GM18907 (cell line): ENCODE data around the gene TFDP1.

Experiments
- ATAC-seq: cut with Tn5 transposase; IDR thresholded peaks from one replicate; pipeline ENCODE4 v1.9.1; 2021; ENCODE audit warnings: mild to moderate bottlenecking, moderate library complexity; ENCODE audit not compliant: unreplicated experiment

The TFDP1 gene

DNA sequence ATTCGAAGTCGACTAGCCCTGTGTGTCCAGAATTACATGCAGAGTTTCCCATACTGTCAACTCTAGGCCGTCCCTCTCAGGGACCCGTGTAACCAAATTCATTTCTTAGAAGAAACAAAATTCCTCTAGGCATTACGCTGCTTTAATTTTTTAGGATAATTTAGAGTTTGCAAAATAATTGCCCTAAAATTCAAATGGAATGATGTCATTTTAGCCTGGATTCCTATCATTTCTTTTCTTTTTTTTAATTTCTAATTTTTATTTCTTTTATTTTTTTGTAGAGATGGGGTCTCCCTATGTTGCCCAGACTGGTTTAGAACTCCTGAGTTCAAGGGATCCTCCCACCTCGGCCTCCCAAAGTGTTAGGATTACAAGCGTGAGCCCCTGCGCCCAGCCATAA lies 74.8 kb downstream of the TFDP1 start:
- no peak for ATAC-seq

DNA sequence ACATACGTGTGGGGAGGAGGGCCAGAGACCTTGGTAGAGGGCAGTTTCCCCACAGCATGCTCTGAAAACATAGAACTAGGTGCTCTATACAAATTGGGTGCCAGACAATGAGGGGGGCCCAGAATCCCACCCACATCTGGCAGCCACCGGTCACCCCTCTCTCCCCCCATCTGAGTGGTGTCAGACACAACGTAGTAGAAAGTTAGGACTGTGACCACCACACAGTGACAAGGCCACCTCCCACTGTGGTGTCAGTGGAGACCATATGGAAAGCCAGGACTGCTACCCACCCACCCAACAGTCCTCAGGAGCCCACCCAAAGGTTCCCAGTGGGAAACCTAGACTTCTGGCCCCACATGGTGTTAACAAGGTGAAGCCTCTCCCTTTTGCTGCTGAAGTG lies 75.5 kb downstream of the TFDP1 start:
- ATAC-seq, result no peak

DNA sequence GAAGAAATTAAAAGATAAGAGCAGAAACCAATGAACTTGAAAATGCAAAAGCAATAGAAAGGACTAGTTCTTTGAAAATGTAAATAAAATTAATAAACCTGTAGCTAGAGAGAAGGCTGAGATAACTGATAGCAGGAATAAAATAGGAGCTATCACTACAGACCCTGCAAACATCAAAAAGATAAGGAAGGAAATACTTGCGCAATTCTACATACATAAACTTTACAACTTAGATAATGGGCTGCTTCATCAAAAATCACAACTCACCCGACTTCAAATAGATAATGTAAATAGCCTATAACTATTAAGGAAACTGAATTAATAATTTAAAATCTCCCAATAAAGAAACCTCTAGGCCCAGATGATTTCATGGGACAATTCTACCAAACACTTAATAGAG lies 77.0 kb downstream of the TFDP1 start:
- ATAC-seq, result no peak

DNA sequence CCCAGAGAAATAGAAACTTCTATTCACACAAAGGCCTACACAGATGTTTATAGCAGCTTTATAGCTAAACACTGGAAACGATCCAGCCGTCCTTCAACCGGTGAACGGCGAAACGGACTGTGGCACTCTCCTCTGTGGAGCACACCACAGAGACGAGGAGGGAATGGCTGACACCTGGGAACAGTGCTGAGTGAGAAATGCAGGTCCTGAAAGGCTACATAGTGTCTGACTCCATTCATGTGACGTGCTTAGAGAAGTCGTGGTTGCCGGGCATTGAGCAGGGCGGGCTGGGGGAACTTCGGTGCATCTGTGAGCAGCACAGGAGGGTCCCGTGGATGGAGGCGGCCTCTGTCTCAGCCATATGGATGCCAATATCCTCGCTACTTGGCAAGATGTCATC lies 79.4 kb downstream of the TFDP1 start:
- no peak for ATAC-seq

DNA sequence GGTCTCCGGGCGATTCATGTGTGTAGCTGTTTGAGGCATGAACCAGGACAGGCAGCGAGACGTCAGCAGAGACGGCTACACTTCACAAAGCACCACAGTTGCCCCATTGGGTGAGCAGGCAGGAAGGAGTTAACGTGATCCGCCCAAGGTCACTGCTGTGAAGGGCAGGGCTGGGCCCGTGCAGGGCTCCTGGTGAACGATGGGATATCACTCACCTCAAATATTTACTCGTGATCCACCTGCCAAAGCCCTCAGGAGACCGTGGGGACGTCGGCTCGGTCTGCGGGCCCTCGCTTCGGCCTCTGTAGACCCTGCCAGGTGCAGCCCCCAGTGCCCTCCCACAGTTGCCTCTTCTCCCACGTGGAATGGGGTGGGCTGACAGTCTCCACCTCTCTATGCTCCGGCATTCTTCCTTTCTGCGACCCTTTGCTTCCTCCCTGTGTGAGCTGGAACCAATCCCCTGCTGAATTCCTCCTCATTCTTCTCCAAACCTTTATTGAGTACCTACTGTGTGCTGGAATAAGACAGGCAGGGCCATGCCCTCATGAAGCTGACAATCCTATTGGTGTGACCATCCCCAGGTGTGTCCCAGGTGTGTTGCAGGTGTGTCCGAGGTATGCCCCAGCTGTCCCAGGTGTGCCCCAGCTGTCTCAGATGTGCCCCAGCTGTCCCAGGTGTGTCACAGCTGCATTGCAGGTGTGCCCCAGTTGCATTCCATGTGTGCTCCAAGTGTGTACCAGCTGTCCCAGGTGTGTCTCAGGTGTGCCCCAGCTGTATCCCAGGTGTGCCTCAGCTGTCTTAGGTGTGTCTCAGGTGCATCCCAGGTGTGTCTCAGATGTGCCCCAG lies 80.4 kb downstream of the TFDP1 start:
- ATAC-seq, result no peak

DNA sequence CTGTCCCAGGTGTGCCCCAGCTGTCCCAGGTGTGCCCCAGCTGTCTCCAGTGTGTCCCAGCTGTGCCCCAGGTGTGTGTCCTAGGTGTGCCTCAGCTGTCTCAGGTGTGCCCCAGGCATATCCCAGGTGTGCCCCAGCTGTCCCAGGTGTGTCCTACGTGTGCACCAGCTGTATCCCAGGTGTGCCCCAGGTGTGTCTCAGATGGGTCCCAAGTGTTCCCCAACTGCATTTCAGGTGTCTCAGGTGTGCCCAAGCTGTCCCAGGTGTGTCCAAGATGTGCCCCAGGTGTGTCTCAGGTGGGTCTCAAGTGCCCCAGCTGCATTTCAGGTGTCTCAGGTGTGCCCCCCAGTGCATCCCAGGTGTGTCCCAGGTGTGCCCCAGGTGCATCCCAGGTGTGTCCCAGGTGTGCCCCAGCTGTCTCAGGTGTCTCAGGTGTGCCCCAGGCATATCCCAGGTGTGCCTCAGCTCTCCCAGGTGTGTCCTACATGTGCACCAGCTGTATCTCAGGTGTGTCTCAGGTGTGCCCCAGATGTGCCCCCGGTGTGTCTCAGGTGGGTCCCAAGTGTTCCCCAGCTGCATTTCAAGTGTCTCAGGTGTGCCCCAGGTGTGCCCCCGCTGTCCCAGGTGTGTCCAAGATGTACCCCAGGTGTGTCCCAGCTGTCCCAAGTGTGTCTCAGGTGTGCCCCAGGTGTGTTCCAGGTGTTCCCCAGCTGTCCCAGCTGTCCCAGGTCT lies 81.2 kb downstream of the TFDP1 start:
- ATAC-seq, result no peak

DNA sequence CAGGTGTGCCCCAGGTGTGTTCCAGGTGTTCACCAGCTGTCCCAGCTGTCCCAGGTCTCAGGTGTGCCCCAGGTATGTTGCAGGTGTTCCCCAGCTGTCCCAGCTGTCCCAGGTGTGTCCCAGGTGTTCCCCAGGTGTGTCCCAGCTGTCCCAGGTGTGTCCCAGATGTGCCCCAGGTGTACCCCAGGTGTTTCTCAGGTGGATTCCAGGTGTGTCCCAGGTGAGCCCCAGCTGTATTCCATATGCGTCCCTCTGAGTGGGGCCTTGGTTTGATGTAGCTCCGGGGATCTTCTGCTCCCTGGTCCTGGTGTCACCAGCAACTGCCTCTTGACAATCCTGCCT lies 81.7 kb downstream of the TFDP1 start:
- no peak for ATAC-seq

DNA sequence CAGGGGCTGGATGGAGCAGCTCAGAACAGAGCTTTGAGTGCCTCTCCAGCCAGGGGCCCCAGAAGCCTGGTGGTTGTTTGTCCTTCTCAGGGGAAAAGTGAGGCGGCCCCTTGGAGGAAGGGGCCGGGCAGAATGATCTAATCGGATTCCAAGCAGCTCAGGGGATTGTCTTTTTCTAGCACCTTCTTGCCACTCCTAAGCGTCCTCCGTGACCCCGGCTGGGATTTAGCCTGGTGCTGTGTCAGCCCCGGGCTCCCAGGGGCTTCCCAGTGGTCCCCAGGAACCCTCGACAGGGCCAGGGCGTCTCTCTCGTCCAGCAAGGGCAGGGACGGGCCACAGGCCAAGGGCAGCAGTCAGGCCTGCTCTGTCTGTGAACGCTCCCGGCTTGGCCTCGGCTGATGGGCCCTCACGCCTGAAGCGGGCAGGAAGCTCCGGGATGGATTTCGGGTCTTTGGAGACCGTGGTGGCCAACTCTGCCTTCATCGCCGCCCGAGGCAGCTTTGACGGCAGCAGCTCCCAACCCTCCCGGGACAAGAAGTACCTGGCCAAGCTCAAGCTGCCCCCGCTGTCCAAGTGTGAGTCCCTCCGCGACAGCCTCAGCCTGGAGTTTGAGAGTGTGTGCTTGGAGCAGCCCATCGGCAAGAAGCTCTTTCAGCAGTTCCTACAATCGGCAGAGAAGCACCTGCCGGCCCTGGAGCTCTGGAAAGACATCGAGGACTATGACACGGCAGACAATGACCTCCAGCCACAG lies 82.6 kb downstream of the TFDP1 start, which contains the start of gene GRK1:
Gene GRK1, plus strand, starts transcription at position 269 of the 751 bp plus-strand sequence. Its CDS starts 168 bp downstream, at position 437.
- ATAC-seq, result no peak

DNA sequence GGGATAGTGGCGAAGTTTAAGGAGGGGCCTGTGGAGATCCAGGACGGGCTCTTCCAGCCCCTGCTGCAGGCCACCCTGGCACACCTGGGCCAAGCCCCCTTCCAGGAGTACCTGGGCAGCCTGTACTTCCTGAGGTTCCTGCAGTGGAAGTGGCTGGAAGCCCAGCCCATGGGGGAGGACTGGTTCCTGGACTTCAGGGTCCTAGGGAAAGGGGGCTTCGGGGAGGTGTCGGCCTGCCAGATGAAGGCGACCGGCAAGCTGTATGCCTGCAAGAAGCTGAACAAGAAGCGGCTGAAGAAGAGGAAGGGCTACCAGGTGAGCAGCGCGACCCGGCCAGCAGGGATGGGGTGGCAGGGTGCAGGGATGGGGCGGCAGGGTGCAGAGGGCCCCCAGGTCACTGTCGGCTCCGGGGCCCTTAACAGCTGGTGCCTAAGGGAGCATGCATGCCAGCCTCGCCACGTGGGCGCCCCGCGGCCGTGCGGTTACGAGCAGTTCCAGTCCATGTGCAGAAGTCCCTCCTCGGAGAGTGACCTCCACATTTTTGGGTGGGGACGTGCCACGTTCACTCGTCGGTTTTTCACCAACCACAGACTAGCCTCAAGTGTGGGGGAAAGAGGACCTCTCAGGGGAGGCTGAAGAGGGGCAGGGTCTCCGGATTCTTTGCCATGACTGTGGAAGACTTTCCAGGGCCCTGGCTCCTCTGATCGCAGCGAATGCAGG lies 83.4 kb downstream of the TFDP1 start:
- ATAC-seq, result no peak

DNA sequence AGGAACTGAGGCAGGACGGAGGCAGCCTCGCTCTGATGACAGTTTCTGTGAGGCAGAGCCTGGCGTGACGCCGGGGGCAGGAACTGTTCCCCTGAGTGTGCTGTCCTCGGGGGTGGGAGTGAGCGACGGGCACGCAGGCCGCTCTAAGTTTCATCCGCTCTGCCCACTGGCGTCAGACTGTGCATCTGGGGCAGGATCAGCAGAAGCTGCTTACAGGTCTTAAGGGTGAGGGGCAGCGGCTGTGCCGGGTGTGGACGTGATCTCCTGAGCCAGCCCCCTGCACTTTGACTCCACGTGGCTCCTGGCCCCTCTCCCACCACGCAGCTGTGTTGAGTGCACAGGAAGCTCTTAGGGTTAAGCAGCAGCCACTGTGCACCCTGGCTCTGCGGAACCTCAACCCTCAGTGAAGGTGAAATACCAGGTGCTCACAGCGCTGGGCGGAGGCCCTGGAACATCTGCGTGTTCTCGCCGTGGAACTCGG lies 84.0 kb downstream of the TFDP1 start:
- ATAC-seq, result no peak

DNA sequence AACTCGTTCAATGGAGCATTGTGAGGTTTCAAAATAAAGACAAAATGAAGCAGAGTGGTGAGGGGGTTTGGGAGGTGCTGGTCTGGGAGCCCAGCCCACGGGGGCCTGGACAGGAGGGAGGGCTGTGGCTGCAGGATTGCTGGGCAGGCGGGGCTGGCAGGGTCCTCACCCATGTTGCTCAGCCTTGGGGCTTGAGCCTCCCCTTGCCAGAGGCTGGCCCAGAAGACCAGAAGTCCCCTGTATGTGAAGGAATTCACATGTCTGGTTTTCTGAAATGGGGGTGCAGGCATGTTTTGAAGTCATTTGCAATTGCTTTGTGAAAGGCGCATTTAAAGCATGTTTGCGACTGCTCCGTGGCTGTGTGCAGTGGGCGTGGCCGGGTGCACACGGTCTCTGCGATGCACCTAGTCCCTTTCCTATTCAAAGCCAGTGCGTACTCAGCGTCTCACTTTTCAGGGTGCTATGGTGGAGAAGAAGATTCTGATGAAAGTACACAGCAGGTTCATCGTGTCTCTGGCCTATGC lies 84.7 kb downstream of the TFDP1 start:
- no peak for ATAC-seq

DNA sequence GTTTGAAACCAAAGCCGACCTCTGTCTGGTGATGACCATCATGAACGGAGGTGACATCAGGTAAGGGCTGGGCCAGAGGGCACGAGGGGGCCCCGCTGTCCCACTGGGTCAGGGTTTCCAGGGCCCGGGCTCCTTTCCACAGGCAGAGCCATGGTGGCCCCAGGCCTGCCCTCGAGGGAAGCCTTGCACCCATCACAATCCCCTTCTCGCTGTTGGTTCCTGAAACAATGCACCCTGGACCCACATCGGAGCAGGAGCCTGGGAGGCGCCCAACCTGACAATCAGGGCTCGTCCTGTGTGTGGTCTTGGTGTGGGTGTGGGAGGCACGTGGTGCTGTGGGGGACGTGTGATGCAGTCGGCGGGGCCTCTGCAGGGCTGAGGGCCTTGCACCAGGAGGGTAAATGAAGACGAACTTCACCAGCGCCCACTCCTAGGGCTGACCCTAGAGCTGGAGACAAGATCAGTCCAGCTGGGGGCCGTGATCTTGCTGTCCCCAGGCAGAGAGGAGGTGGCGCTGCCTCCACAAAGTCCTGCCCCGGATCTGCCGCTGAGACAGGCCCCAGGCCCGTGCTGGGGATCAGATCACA lies 85.3 kb downstream of the TFDP1 start:
- ATAC-seq, result no peak

DNA sequence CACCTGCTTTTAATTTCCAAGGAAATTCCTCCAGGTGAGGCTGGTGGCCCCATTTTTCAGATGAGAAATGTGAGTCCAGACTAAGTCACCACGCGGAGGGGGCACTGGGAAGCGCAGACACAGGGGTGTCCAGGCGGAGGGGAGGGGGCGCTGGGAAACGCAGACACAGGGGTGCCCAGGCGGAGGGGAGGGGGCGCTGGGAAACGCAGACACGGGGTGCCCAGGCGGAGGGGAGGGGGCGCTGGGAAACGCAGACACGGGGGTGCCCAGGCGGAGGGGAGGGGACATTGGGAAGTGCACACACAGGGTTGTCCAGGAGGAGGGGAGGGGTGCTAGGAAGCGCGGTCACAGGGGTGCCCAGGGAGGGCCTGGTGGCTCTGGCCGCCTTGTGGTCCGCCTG lies 86.0 kb downstream of the TFDP1 start:
- no peak for ATAC-seq

DNA sequence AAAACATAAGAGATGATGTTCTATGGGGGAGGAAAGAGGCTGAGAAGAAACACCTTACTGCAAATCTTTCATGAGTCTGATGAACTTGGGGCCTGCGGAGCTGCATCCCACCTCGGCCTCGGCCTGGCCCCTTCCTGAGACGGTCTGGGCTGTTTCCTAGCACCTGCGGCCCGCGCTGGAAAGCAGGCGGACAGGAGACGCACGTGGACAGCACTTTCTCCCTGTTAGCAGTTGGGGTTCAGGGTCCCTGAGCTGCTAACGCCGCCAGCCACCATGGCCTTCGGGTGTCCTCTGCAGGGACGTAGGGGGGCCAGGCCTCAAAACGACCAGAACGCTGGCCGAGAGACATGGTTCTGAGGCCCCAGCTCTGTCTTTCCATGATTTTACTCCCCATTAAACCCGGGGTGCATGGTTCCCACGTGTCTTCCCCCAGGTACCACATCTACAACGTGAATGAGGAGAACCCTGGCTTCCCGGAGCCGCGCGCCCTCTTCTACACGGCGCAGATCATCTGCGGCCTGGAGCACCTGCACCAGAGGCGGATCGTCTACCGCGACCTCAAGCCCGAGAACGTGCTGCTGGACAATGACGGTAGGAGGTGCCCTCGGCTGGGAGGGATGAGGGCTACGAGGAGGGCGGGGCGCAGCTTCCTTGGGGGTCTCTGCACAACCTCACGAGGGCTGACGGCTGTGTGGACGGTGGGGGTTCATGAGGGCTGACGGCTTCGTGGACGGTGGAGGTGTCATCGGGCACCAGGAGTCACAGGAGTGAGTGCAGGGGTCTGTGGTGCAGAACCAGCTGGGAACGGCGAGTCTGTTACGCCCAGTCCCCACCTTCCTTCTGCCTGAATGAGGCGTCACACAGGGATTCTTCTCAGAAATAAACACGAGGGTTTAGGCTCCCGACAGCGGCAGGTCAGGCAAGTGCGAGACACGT lies 86.8 kb downstream of the TFDP1 start:
- ATAC-seq, result no peak

DNA sequence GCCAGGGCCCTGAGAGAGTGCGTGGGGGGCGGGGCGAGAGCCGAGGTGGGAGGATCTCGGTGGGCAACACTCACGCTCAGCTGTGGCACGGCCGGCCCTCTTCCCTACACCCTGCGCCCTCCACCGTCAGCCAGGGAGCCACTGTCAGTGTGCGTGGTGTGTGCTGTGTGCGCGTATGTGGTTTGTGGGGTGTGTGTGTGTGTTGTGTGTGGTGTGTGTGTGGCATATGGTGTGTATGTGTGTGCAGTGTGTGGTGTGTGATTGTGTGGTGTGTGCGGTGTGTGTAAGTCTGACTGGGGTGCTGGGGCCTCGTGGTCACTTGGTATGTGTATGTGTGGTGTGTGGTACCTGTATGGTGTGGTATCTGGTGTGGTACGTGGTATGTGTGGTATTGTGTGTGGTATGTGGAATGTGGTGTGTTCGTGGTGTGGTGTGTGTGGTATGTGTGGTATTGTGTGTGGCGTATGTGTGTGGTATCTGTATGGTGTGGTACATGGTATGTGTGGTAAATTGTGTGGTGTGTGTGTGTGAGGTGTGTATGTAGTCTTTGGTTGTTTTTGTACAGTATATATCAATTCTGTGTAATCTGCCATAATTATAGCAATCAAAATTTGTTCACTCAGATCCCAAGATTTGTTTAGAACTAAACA lies 87.6 kb downstream of the TFDP1 start:
- ATAC-seq, result no peak
